Tibial nerve (tissue), 4 donors: ENCODE data around the gene KCTD2. TPM values are rescaled to one million over a fixed set of nuclear protein-coding genes. Genes with fewer than 3 reads are reported as not detected.

Experiments used
- DNase-seq, 2 donors: peaks; one replicate each; pipeline ENCODE4 v3.0.0-alpha.2; 2019; ENCODE audit warnings: low spot score in 2 of 2
- H3K27ac ChIP-seq, 4 donors: fragments of 200-600 bp; sonication (generic) in 3 of 4; one replicate each; pipeline ENCODE4 v1.5.1; 2017 to 2019; ENCODE audit warnings: mild to moderate bottlenecking in 1 of 4
- H3K27me3 ChIP-seq, 2 donors: fragments of 200-600 bp; sonication (generic) in 1 of 2; one replicate each; pipeline versions ENCODE4 v1.5.1 to v1.6.0; 2017 to 2019
- H3K36me3 ChIP-seq, 3 donors: fragments of 200-600 bp; sonication (generic); one replicate each; pipeline ENCODE4 v1.5.1; 2018 to 2019
- H3K4me1 ChIP-seq, 4 donors: fragments of 200-600 bp; sonication (generic) in 3 of 4; one replicate each; pipeline ENCODE4 v1.5.1; 2017 to 2019
- H3K4me3 ChIP-seq, 4 donors: fragments of 200-600 bp; sonication (generic) in 3 of 4; one replicate each; pipeline ENCODE4 v1.5.1; 2017 to 2019; ENCODE audit warnings: mild to moderate bottlenecking in 1 of 4, moderate library complexity in 1 of 4
- H3K9me3 ChIP-seq, 4 donors: fragments of 200-600 bp; sonication (generic) in 3 of 4; one replicate each; pipeline ENCODE4 v1.5.1; 2017 to 2019
- EP300 ChIP-seq, 2 donors: sonication (generic); formaldehyde crosslinking; IDR thresholded peaks; one replicate each; pipeline ENCODE4 v1.6.1; 2017; ENCODE audit warnings: antibody characterized with exemption in 2 of 2, mild to moderate bottlenecking in 1 of 2
- POLR2A ChIP-seq, 2 donors: fragments of 450-650 bp; IDR thresholded peaks; one replicate each; pipeline ENCODE4 v1.6.1; 2017; ENCODE audit warnings: antibody characterized with exemption in 2 of 2, mild to moderate bottlenecking in 2 of 2, moderate library complexity in 2 of 2
- WGBS, 2 donors: methylation state at CpG; one replicate each; pipeline ENCODE4 v1.1.5; 2018; 5-methylcytosine and 5-hydroxymethylcytosine counted together
- total RNA-seq, 4 donors: library from RNA; depleted of rRNA; stranded (reverse); fragments of >200 nt; gene quantifications; one replicate each; pipeline ENCODE4 v1.1.0, GENCODE V29; 2016
- TF ChIP-seq, protein P1 (sequence below), 5 experiments: fragments of 200-600 bp in 3 of 5; fragments of 450-650 bp in 2 of 5; sonication (generic) in 3 of 5; IDR thresholded peaks; one replicate each; pipeline ENCODE4 v1.5.1; 2016 to 2019; ENCODE audit warnings: antibody characterized with exemption in 5 of 5, mild to moderate bottlenecking in 3 of 5, moderate library complexity in 2 of 5

KCTD2 gene
- total RNA-seq, 4 donors from 2014 or later, result 24.9 to 33.5 (median 32.6) TPM

DNA sequence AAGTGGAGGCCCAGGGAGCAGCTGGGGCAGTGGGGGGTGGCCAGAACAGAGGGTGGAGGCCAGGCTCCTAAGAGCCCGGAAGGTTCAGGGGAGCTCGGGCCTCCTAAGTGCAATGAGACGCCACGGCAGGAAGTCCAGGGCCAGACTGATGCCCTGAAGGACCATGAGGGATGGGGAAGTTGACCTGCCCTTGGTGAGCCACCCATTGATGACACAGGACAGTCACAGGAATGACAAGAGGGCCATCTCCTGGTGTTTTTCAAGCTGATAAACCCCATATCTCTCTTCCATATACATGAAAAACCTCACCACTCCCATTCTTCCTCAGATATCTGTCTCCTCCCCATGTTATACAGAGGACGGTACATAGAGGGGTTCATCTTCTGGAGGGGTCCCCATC is 40.4 kb upstream of the KCTD2 start:
- no peak for DNase-seq
- WGBS, 2 donors, result 84 to 89% methylated on average over 5 of the region's 5 CpGs
- Histone ChIP-seq H3K4me3 (no peak overlapping the region), H3K27ac (no peak overlapping the region), H3K4me1 (peaks cover 0 to 9% (median 4%) of the 10 kb centered on the region in 4 donors), H3K27me3 (no peaks in the 10 kb centered on the region), H3K9me3 (no peaks in the 10 kb centered on the region), H3K36me3 (peaks cover 0 to 41% (median 0%) of the 10 kb centered on the region in 3 donors)
- TF ChIP-seq POLR2A (IDR thresholded peaks at IDR 0.05) (no peak), EP300 (IDR thresholded peaks at IDR 0.05) (no peak)
- TF ChIP-seq, protein P1, sequence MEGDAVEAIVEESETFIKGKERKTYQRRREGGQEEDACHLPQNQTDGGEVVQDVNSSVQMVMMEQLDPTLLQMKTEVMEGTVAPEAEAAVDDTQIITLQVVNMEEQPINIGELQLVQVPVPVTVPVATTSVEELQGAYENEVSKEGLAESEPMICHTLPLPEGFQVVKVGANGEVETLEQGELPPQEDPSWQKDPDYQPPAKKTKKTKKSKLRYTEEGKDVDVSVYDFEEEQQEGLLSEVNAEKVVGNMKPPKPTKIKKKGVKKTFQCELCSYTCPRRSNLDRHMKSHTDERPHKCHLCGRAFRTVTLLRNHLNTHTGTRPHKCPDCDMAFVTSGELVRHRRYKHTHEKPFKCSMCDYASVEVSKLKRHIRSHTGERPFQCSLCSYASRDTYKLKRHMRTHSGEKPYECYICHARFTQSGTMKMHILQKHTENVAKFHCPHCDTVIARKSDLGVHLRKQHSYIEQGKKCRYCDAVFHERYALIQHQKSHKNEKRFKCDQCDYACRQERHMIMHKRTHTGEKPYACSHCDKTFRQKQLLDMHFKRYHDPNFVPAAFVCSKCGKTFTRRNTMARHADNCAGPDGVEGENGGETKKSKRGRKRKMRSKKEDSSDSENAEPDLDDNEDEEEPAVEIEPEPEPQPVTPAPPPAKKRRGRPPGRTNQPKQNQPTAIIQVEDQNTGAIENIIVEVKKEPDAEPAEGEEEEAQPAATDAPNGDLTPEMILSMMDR (IDR thresholded peaks at IDR 0.05), result no peak

DNA sequence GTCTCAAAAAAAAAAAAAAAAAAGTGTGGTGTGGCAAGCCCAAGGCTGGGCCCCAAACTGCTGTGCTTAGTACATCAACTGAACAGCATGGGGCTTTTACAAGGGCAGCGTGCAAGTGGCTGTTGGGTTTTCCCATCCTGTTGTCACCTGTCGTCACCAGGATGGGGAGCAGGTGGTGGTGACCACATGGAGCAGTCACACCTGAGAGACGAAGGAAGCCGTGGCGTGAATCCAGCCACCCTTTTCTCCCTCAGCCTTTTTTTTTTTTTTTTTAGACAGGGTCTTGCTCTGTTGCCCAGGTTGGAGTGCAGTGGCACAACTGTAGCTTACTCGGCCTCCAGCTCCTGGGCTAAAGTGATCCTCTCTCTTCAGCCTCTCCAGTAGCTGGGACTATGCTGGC is 38.7 kb upstream of the KCTD2 start:
- no peak for DNase-seq
- H3K9me3 ChIP-seq, result no peaks in the 10 kb centered on the region
- peaks cover 0 to 19% (median 10%) of the 10 kb centered on the region in 4 donors for H3K4me1 ChIP-seq
- TF ChIP-seq, protein P1 (IDR thresholded peaks at IDR 0.05), result no peak
- TF ChIP-seq EP300 (IDR thresholded peaks at IDR 0.05) (no peak), POLR2A (IDR thresholded peaks at IDR 0.05) (no peak)
- peaks cover 0 to 24% (median 0%) of the 10 kb centered on the region in 3 donors for H3K36me3 ChIP-seq
- WGBS, 2 donors, result 86 to 91% methylated on average over 6 of the region's 6 CpGs
- no peak overlapping the region for H3K27ac ChIP-seq
- no peaks in the 10 kb centered on the region for H3K27me3 ChIP-seq
- no peak overlapping the region for H3K4me3 ChIP-seq

DNA sequence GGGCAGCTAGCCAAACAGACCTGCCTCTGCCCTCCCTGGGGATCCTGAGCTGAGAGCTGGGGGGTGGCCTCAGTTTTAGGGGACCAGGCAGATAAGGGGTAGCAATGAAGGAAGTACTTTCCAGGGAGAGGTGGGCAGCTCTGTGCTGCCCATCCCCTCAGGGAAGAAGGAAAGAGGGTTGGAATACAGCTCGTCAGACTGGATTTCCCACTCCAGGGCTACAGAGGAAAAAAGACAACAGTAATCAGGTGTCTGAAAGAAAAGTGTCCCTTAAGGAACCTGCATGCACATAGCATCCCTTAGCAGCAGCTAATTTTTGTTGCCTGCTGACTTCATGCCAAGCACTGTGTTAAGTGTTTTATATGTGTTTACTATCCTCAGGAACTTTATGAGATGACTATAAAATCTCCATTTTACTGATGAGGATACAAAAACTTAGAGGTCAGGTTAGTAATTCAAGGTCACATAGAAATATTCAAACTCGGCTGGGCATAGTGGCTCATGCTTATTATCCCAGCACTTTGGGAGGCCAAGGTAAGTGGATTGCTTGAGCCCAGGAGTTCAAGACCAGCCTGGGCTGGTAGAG is 37.8 kb upstream of the KCTD2 start:
- Histone ChIP-seq H3K27ac (no peak overlapping the region), H3K36me3 (peaks cover 0 to 15% (median 0%) of the 10 kb centered on the region in 3 donors), H3K27me3 (no peaks in the 10 kb centered on the region), H3K4me1 (peaks cover 0 to 28% (median 15%) of the 10 kb centered on the region in 4 donors), H3K9me3 (no peaks in the 10 kb centered on the region), H3K4me3 (no peak overlapping the region)
- TF ChIP-seq, protein P1 (IDR thresholded peaks at IDR 0.05), result no peak
- TF ChIP-seq POLR2A (IDR thresholded peaks at IDR 0.05) (no peak), EP300 (IDR thresholded peaks at IDR 0.05) (no peak)
- no peak for DNase-seq
- 43 to 53% methylated on average over 2 of the region's 2 CpGs for WGBS, 2 donors

DNA sequence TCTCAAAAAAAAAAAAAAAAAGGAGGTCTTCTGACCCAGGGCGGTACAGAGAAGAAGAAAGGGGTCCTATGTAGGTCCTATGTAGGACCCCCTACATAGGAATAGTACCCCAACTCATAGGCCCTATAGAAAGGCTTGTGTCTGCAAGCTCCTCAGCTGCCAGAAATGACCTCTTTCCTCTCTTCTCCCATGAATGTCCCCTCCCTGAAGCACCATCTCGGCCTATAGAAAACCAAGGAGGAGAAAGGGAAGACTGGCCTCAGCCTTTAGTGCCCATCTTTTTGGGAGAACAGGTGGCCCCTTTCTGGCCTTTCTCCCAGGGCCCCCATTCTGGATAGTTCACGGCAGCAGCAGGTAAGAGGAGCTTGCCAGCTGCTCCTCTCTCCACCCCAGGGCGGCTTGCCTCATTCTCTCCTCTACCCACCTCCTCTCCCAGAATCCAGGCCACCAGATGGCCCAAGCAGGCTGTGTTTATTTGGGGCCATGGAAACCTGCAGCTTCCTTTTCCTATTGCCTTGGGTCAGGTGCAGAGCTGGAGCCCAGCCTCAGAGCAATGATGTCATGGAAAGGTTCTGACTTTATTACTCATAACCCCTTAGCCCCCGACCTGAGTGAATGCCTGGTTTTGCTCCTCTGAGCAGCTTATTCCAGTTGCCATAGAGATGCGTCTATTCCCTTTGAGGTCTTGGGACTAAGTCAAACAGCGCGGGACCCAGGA is 36.2 kb upstream of the KCTD2 start:
- peaks cover 0 to 6% (median 0%) of the 10 kb centered on the region in 3 donors for H3K36me3 ChIP-seq
- H3K27ac ChIP-seq, result peak overlapping the region in 1 of 4 donors; percentile 91
- H3K9me3 ChIP-seq, result no peaks in the 10 kb centered on the region
- H3K4me3 ChIP-seq, result no peak overlapping the region
- TF ChIP-seq, protein P1 (IDR thresholded peaks at IDR 0.05), result no peak
- TF ChIP-seq POLR2A (IDR thresholded peaks at IDR 0.05) (no peak), EP300 (IDR thresholded peaks at IDR 0.05) (no peak)
- DNase-seq, result no peak
- H3K4me1 ChIP-seq, result peaks cover 0 to 35% (median 15%) of the 10 kb centered on the region in 4 donors
- H3K27me3 ChIP-seq, result no peaks in the 10 kb centered on the region
- 64 to 65% methylated on average over 8 of the region's 8 CpGs for WGBS, 2 donors
